NOMO-1 treated with DMSO at 0.1 percent for 48 hours (cell line): Measurements from ENCODE around the gene CLIC4.
A peak's percentile ranks its signal among the peaks of the same experiment; 100 is the strongest.

Experiments
- DNase-seq: peaks from one replicate; lab custom pipeline; 2025; ENCODE audit not compliant: unreplicated experiment; lab: John Stamatoyannopoulos, UW

Gene CLIC4

DNA sequence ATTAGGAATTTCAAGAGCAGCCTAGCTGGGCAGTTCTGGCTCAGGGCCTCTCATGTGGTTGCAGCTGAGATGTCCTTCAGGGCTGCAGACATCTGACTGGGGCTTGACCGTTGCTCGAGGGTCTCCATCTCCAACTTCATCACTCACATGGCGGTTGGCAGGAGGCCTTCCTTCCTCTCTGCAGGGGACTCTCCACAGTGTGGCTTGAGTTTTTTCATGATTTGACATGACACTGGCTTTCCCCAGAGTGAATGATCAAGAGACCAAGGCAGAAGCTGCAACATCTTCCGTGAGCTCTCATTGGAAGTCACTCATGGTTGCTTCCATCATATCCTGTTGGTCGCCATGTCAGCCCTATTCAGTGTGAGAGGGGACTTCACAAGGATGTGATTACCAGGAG, 110.2 kb downstream of the CLIC4 start:
- no peak for DNase-seq

GRCh38 chr1:24856787-24857506, 111.7 kb downstream of the CLIC4 start:
- DNase-seq: no peak

- no peak for DNase-seq
These were observed 112.4 kb downstream of the CLIC4 start for GRCh38 chr1:24857507-24858133.

DNA sequence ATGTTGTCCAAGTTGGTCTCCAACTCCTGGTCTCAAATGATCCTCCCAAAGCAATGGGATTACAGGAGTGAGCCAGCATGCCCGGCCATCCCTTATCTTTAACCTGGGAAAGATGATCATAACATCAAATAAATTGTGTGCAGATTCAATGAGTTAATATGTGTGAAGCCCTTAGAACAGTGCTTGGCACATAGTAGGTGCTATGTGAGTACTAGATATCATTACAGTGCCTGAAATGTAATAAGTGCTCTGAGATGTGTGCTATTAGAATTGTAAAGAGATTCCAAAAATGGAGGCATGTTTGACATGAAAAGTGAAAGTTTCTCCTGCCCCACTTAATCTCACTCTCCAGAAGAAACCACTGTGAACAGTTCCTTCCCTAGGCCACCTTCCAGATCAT, 113.0 kb downstream of the CLIC4 start:
- no peak for DNase-seq

- no peak for DNase-seq
These were observed 114.1 kb downstream of the CLIC4 start for GRCh38 chr1:24859063-24860010.

- DNase-seq: no peak
These were observed 115.6 kb downstream of the CLIC4 start for GRCh38 chr1:24860841-24861240.

DNA sequence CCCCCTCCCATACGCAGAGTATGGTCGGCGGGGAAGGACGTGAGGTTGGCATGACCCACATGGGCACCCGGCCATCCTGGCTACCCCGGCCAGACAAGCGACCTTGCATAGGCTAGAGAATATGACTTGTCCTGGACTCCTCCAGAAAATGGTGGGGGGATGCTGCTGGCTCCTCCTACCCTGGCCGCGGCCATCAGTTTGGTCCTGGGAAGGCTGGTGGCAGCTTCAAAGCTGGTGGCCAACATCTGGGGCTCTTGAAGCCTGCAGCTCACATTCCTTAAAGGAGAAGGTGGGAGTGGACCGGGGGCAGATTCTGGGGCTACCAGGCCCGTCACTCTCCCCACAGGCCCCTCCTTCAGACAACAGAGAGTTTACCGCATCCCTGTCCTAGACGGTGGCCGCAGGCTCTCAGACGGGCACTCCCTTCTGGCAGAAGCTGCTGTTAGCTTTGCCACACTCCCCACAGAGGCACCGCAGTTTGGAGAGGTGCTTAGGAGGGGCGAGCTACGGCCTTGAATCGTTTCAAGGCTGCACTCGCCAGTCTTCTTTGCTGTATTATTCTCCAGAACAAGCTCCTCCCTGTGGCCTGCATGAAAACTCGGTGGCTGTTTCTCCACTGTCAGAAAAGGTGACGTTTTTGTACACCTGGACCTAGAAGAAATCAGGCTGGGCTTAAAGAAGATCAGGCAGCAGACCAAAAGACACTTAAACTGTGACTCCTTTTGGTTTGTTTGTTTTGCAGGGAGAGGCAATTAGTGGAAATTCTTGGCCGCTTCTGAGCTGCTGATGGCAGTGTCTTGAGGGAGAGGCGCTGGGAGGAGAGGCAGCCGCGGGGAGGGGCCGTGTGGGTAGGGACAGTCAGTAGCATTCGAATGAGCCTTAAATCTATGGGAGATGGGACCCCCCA, 116.8 kb downstream of the CLIC4 start:
- no peak for DNase-seq

- DNase-seq: no peak
These were observed 117.7 kb downstream of the CLIC4 start for GRCh38 chr1:24862775-24863483.

GRCh38 chr1:24864370-24864777, 119.1 kb downstream of the CLIC4 start:
- peak; percentile 85 for DNase-seq

DNA sequence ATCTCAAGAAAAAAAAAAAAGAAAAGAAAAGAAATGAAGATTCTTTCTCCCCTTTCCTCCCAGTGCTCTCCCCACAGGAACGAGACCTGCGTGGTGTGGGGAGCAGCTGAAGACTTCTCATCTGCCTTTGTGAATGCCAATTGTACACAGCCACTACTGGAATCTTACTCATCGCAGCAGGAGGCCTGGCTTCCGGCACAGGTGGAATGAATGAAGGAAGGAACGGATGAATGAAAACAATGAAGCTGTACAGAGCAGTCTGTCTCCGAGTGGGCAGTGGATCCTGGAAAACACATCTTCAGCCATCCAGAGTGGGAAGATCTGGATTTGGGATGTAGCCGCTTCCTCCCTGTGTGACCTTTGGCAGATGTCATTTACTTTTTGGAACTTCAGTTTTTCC, 119.9 kb downstream of the CLIC4 start:
- DNase-seq: no peak

GRCh38 chr1:24865587-24865986, 120.3 kb downstream of the CLIC4 start:
- DNase-seq: no peak

GRCh38 chr1:24866211-24867083, 121.2 kb downstream of the CLIC4 start:
- DNase-seq: no peak

GRCh38 chr1:24867084-24867870, 122.0 kb downstream of the CLIC4 start:
- DNase-seq: no peak

GRCh38 chr1:24868016-24868875, 123.0 kb downstream of the CLIC4 start:
- no peak for DNase-seq

DNA sequence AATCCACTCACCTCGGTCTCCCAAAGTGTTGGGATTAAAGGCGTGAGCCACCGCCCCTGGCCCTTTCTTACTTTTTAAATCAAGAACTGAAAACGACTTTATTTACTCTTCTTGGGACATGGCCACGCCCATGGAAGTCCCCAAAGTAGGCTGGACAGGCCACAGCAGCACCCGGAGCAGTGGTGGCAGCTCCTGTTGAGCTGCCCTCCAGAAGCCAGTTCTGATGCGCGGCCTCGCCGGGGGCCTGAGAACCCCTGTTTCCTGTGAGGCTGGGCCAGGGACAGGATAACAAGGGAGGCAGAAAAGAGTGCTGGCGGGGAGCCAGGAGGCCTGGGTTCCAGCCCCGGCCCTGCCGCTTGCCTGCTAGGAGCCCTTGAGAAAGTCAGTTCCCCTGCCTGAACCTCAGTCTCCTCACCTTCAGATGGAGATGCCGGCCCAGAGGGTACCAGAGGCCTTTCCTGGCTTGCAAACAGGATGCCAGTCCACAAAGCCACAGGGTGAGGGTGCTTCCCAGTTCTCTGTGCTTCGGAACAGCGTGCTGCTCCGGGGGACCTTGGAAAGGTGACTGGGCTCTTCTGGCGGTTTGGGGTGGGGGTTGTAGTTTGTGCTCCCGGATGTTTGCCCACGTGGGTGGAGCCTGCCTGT, 125.4 kb downstream of the CLIC4 start:
- DNase-seq: no peak

DNA sequence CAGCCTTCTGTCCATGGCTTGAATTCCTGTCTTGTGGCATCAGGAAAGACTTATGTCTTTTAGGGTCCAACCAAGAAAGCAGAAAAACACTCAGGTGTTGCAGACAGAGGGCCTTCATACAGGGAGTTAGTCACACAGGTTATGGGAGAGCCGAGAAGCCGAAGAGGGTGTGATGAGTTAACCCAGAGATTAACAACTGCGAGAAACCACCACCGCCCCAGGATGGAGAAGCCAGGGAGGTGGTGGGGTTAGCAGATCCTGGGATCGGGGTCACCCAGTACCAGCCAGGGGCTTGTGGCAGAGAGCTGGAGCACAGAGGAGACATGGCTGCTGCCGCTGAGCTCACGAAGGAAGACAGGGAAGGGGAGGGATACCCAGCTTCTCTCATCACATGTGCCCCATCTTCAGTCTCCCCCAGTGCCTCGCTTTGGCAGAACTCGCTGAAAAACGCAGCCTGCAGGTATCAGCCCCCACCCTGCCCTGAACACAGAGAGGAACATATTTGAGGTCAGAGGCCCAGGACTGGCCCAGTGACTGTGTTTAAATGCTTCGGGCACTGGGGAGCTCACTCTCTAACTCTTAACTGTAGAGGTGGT, 126.2 kb downstream of the CLIC4 start:
- no peak for DNase-seq
